Osteoblast (primary cell): ENCODE data around the gene ZNF644. TPM values are rescaled to one million over a fixed set of nuclear protein-coding genes. Genes with fewer than 3 reads are reported as not detected.

ENCODE experiments used
- DNase-seq: peaks from one replicate; pipeline ENCODE4 v3.0.0; 2011; ENCODE audit warnings: low spot score, mixed read lengths; ENCODE audit not compliant: insufficient read length; ENCODE audit errors: missing footprints
- H2AFZ ChIP-seq: 2 replicates; pipeline ENCODE4 v1.6.0; 2011; ENCODE audit warnings: mild to moderate bottlenecking, low read length
- H3K27ac ChIP-seq: 2 replicates; pipeline ENCODE4 v1.5.1; 2011; ENCODE audit warnings: mild to moderate bottlenecking, low read depth, low read length, moderate library complexity
- H3K27me3 ChIP-seq: 2 replicates; pipeline ENCODE4 v1.6.0; 2012; ENCODE audit warnings: mild to moderate bottlenecking, control low read depth, inconsistent platforms, low read length, moderate library complexity; ENCODE audit not compliant: insufficient read depth
- H3K36me3 ChIP-seq: 2 replicates; pipeline ENCODE4 v1.5.1; 2011; ENCODE audit warnings: mild to moderate bottlenecking, low read length, control low read depth, moderate library complexity; ENCODE audit not compliant: insufficient read depth
- H3K4me1 ChIP-seq: 2 replicates; pipeline ENCODE4 v1.5.1; 2011; ENCODE audit warnings: mild to moderate bottlenecking, low read length, control low read depth, moderate library complexity; ENCODE audit not compliant: insufficient read depth
- H3K4me2 ChIP-seq: 2 replicates; pipeline ENCODE4 v1.6.0; 2011; ENCODE audit warnings: mild to moderate bottlenecking, low read length; ENCODE audit not compliant: insufficient read depth
- H3K4me3 ChIP-seq: fragments of 200-600 bp; sonication (generic); 3 replicates; pipeline ENCODE4 v1.5.1; 2012; ENCODE audit warnings: mild to moderate bottlenecking, low read length, inconsistent platforms; ENCODE audit not compliant: insufficient read depth
- H3K79me2 ChIP-seq: 2 replicates; pipeline ENCODE4 v1.6.0; 2012; ENCODE audit warnings: mild to moderate bottlenecking, low read length, control low read depth, inconsistent platforms; ENCODE audit not compliant: insufficient read depth
- H3K9me3 ChIP-seq: 2 replicates; pipeline ENCODE4 v1.5.1; 2011; ENCODE audit warnings: low read depth, low read length, control low read depth
- H4K20me1 ChIP-seq: 2 replicates; pipeline ENCODE4 v1.6.0; 2012; ENCODE audit warnings: mild to moderate bottlenecking, low read length, control low read depth; ENCODE audit not compliant: insufficient read depth
- CTCF ChIP-seq: IDR thresholded peaks from 2 replicates; pipeline ENCODE4 v1.5.1; 2011; ENCODE audit warnings: mild to moderate bottlenecking, low read depth, low read length, moderate library complexity; ENCODE audit errors: extremely low read depth
- total RNA-seq: library from RNA; depleted of rRNA; stranded (reverse); fragments of >200 nt; gene quantifications from 2 replicates; pipeline ENCODE4 v1.2.3, GENCODE V29; 2012

The ZNF644 gene
- total RNA-seq, 1 donor: 57.5 TPM

GRCh38 chr1:91020967-91021685 is 709 bp downstream of the ZNF644 start:
- DNase-seq: peak; percentile 87
- Histone ChIP-seq H4K20me1 (peaks cover 33% of the 10 kb centered on the region), H3K4me1 (peaks cover 17% of the 10 kb centered on the region), H3K36me3 (peaks cover 3% of the 10 kb centered on the region), H3K27ac (peak overlapping the region; percentile 98), H3K9me3 (no peaks in the 10 kb centered on the region), H3K27me3 (no peaks in the 10 kb centered on the region), H3K79me2 (peaks cover 56% of the 10 kb centered on the region), H2AFZ (peak overlapping the region; percentile 68), H3K4me3 (peak overlapping the region; percentile 93), H3K4me2 (peak overlapping the region; percentile 98)
- TF ChIP-seq CTCF: no peak

DNA sequence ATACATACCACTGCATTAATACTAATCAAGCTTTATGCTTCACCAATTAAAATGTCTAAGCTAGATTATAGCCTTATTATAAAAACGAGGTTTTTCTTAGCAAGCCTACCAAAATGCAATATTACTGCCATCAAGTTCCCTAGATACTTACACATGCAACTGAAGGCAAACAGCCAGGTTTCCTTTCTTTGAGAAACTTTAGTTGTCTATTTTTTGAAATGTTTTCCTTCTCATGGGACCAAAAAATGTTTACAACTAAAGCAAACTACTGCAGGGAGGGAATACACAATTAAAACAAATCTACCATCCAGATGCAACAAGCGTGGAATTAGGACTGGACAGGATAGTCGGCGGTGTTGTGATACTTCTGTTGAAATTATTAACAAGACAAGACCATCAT is 1.3 kb downstream of the ZNF644 start:
- H3K27me3 ChIP-seq: no peaks in the 10 kb centered on the region
- peak overlapping the region; percentile 93 for H3K4me3 ChIP-seq
- peak overlapping the region; percentile 98 for H3K4me2 ChIP-seq
- H3K79me2 ChIP-seq: peaks cover 62% of the 10 kb centered on the region
- H4K20me1 ChIP-seq: peaks cover 39% of the 10 kb centered on the region
- H3K36me3 ChIP-seq: peaks cover 3% of the 10 kb centered on the region
- H2AFZ ChIP-seq: no peak overlapping the region
- H3K9me3 ChIP-seq: no peaks in the 10 kb centered on the region
- no peak for TF ChIP-seq CTCF
- peak overlapping the region; percentile 98 for H3K27ac ChIP-seq
- H3K4me1 ChIP-seq: peaks cover 17% of the 10 kb centered on the region
- DNase-seq: peak; percentile 43

DNA sequence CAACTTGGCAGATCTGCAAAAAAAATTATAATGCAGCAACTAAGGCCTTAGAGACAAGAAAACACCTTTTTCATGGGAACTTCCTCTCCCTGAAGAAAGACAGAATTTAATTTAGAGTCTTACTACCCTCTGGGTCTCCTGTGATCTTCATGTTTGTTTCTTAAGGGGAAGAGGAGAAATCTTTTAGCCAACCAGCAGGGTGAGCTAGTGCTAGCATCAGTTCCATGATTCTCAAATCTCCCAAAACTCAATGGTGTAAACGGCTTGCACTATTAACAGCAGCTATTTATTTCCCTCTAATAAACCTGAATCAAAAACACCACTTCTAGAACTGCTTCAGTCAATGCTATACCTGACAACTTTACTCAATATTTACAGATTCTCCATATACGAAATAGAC is 3.8 kb downstream of the ZNF644 start:
- peak; percentile 65 for DNase-seq
- H3K9me3 ChIP-seq: no peaks in the 10 kb centered on the region
- TF ChIP-seq CTCF: peak; percentile 39
- H3K4me2 ChIP-seq: no peak overlapping the region
- no peak overlapping the region for H3K4me3 ChIP-seq
- peaks cover 64% of the 10 kb centered on the region for H4K20me1 ChIP-seq
- peaks cover 86% of the 10 kb centered on the region for H3K79me2 ChIP-seq
- peaks cover 3% of the 10 kb centered on the region for H3K36me3 ChIP-seq
- H3K27ac ChIP-seq: no peak overlapping the region
- H2AFZ ChIP-seq: no peak overlapping the region
- no peaks in the 10 kb centered on the region for H3K27me3 ChIP-seq
- peaks cover 17% of the 10 kb centered on the region for H3K4me1 ChIP-seq

DNA sequence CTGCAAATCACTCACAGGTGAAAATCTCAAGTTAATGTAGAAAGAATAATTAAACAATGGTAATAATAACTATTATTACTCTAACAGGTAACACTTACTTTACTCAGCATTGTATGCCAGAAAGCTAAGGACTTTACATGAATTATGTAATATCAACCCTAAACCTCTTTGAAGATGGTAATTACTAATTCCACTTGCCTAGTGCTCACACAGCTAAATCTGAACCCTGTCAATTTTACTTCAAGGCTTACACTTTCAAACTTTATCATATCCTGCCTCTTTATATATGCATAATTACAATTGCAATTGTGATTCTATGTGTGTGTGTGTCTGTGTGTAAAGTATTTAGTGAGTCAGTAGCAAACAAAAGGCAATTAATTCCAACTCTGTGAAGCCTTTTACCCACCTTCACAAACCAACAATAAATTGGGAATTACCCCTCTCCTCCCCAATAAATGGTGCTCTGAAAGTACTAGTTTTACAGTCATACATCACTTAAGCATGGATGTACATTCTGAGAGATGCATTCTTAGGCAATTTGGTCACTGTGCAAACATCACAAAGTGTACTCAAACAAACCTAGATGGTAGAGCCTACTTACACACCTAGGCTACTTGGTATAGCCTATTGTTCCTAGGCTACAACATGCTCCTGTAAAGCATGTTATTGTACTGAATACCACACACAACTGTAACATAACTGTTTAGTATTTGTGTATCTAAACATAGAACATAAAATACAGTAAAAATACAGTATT is 5.9 kb downstream of the ZNF644 start:
- peaks cover 81% of the 10 kb centered on the region for H4K20me1 ChIP-seq
- H3K4me3 ChIP-seq: no peak overlapping the region
- TF ChIP-seq CTCF: no peak
- no peak for DNase-seq
- H3K27ac ChIP-seq: no peak overlapping the region
- H3K79me2 ChIP-seq: peaks cover 98% of the 10 kb centered on the region
- H3K9me3 ChIP-seq: no peaks in the 10 kb centered on the region
- no peak overlapping the region for H3K4me2 ChIP-seq
- peaks cover 14% of the 10 kb centered on the region for H3K4me1 ChIP-seq
- H2AFZ ChIP-seq: no peak overlapping the region
- no peaks in the 10 kb centered on the region for H3K27me3 ChIP-seq
- H3K36me3 ChIP-seq: peaks cover 3% of the 10 kb centered on the region
